Liver (tissue), 9 donors: ENCODE data around the gene KAZN. TPM values are rescaled to one million over a fixed set of nuclear protein-coding genes. Genes with fewer than 3 reads are reported as not detected.

Source experiments
- DNase-seq: peaks from one replicate; pipeline ENCODE4 v3.0.0-alpha.2; 2017; ENCODE audit warnings: low spot score
- H3K27ac ChIP-seq, 2 donors: one replicate each; pipeline ENCODE4 v1.7.0; 2013; ENCODE audit warnings: inconsistent platforms in 2 of 2, low read length in 2 of 2, control low read depth in 1 of 2, low read depth in 1 of 2, mild to moderate bottlenecking in 1 of 2
- H3K27me3 ChIP-seq, 4 donors: one replicate each; pipeline versions ENCODE4 v1.6.1 to v1.7.0; 2013; ENCODE audit warnings: low read length in 3 of 4, inconsistent platforms in 1 of 4, mild to moderate bottlenecking in 1 of 4, moderate library complexity in 1 of 4; ENCODE audit not compliant: control insufficient read depth in 4 of 4, insufficient read depth in 4 of 4
- H3K36me3 ChIP-seq, 4 donors: one replicate each; pipeline versions ENCODE4 v1.6.1 to v1.7.0; 2013; ENCODE audit warnings: low read length in 3 of 4, mild to moderate bottlenecking in 3 of 4, low read depth in 1 of 4, moderate library complexity in 1 of 4; ENCODE audit not compliant: control insufficient read depth in 4 of 4, insufficient read depth in 3 of 4
- H3K4me1 ChIP-seq, 4 donors: one replicate each; pipeline versions ENCODE4 v1.6.1 to v1.7.0; 2013; ENCODE audit warnings: low read length in 3 of 4, mild to moderate bottlenecking in 3 of 4, moderate library complexity in 1 of 4; ENCODE audit not compliant: control insufficient read depth in 4 of 4, insufficient read depth in 4 of 4
- H3K4me3 ChIP-seq, 3 donors: one replicate each; pipeline versions ENCODE4 v1.6.1 to v1.7.0; 2013; ENCODE audit warnings: low read length in 3 of 3, control low read depth in 1 of 3, low read depth in 1 of 3, mild to moderate bottlenecking in 1 of 3
- H3K9ac ChIP-seq, 2 donors: one replicate each; pipeline ENCODE4 v1.7.0; 2013; ENCODE audit warnings: low read length in 2 of 2, mild to moderate bottlenecking in 2 of 2, moderate library complexity in 2 of 2, control low read depth in 1 of 2, low read depth in 1 of 2
- H3K9me3 ChIP-seq, 4 donors: one replicate each; pipeline versions ENCODE4 v1.6.1 to v1.7.0; 2013; ENCODE audit warnings: low read length in 3 of 4; ENCODE audit not compliant: control insufficient read depth in 4 of 4
- ATF3 ChIP-seq: IDR thresholded peaks from 2 replicates; pipeline ENCODE4 v1.6.1; 2016; ENCODE audit warnings: antibody characterized with exemption
- EGR1 ChIP-seq, 2 donors: IDR thresholded peaks; 2 replicates each; pipeline ENCODE4 v1.6.1; 2016 to 2018; ENCODE audit warnings: antibody characterized with exemption in 2 of 2, low read depth in 2 of 2
- FOXA1 ChIP-seq: IDR thresholded peaks from 2 replicates; pipeline ENCODE4 v1.6.1; 2016; ENCODE audit warnings: antibody characterized with exemption
- FOXA2 ChIP-seq: IDR thresholded peaks from 2 replicates; pipeline ENCODE4 v1.6.1; 2016; ENCODE audit warnings: antibody characterized with exemption
- GABPA ChIP-seq, 2 donors: IDR thresholded peaks in 1 of 2; conservative IDR thresholded peaks in 1 of 2; 2 replicates each; pipeline ENCODE4 v1.6.1; 2016; ENCODE audit warnings: antibody characterized with exemption in 2 of 2, mild to moderate bottlenecking in 1 of 2, moderate library complexity in 1 of 2
- HNF4A ChIP-seq, 2 donors: conservative IDR thresholded peaks; 2 replicates each; pipeline ENCODE4 v1.6.1; 2016; ENCODE audit warnings: antibody characterized with exemption in 2 of 2, mild to moderate bottlenecking in 2 of 2
- HNF4G ChIP-seq: IDR thresholded peaks from 2 replicates; pipeline ENCODE4 v1.6.1; 2016; ENCODE audit warnings: antibody characterized with exemption
- MAX ChIP-seq: IDR thresholded peaks from 2 replicates; pipeline ENCODE4 v1.6.1; 2016; ENCODE audit warnings: antibody characterized with exemption
- REST ChIP-seq: IDR thresholded peaks from 2 replicates; pipeline ENCODE4 v1.6.1; 2016; ENCODE audit warnings: antibody characterized with exemption, mild to moderate bottlenecking
- RXRA ChIP-seq, 2 donors: IDR thresholded peaks; 2 replicates each; pipeline ENCODE4 v1.6.1; 2017 to 2018; ENCODE audit warnings: antibody characterized with exemption in 2 of 2, mild to moderate bottlenecking in 1 of 2
- SP1 ChIP-seq: IDR thresholded peaks from 2 replicates; pipeline ENCODE4 v1.6.1; 2018; ENCODE audit warnings: antibody characterized with exemption, mild to moderate bottlenecking
- YY1 ChIP-seq: IDR thresholded peaks from 2 replicates; pipeline ENCODE4 v1.6.1; 2016; ENCODE audit warnings: antibody characterized with exemption, mild to moderate bottlenecking
- ZBTB33 ChIP-seq: IDR thresholded peaks from 2 replicates; pipeline ENCODE4 v1.6.1; 2016; ENCODE audit warnings: antibody characterized with exemption
- WGBS: extraction: QIAGEN DNeasy Blood & Tissue Kit; methylation state at CpG from one replicate; pipeline ENCODE4 v1.1.7; 2013; 5-methylcytosine and 5-hydroxymethylcytosine counted together
- polyA plus RNA-seq, 2 donors: library from polyadenylated mRNA; stranded (reverse) in 1 of 2; unstranded in 1 of 2; fragments of 200-250 nt in 1 of 2; fragments of >200 nt in 1 of 2; fragmentation: Nextera tagmentation in 1 of 2; extraction: Ambion mirVana in 1 of 2; gene quantifications; one replicate each; pipeline versions ENCODE4 v1.2.1 to v1.2.3, GENCODE V29; 2013 to 2015
- total RNA-seq, 2 donors: library from RNA; depleted of rRNA; stranded (reverse); fragments of >200 nt; gene quantifications; one replicate each; pipeline ENCODE4 v1.2.3, GENCODE V29; 2014
- donor health status: healthy.
- donor health status: healthy.
- donor health status: healthy.
- donor health status: healthy.
- donor health status: healthy.

The KAZN gene
- total and polyA plus RNA-seq, 4 donors: 1.9 to 6.9 (median 2.4) TPM

- TF ChIP-seq ATF3: no peak
Observed at GRCh38 chr1:14615549-14616218, 17.2 kb downstream of the KAZN start (continued).

GRCh38 chr1:14616632-14617396, 18.3 kb downstream of the KAZN start:
- Histone ChIP-seq H3K4me1 (no peaks in the 10 kb centered on the region), H3K27ac (no peak overlapping the region), H3K36me3 (no peaks in the 10 kb centered on the region), H3K9me3 (peaks cover 0 to 3% (median 0%) of the 10 kb centered on the region in 4 donors), H3K9ac (no peak overlapping the region), H3K27me3 (peaks cover 0 to 4% (median 0%) of the 10 kb centered on the region in 4 donors), H3K4me3 (no peak overlapping the region)
- 67% methylated on average over 11 of the region's 11 CpGs for WGBS
- no peak for DNase-seq
- TF ChIP-seq HNF4A (conservative IDR thresholded peaks at IDR 0.05): no peak
- TF ChIP-seq MAX: no peak
- no peak for TF ChIP-seq SP1
- no peak for TF ChIP-seq REST
- TF ChIP-seq FOXA2: no peak
- no peak for TF ChIP-seq HNF4G
- TF ChIP-seq RXRA (IDR thresholded peaks at IDR 0.05): no peak
- no peak for TF ChIP-seq GABPA (IDR thresholded peaks at IDR 0.05 in 1 of 2, conservative IDR thresholded peaks at IDR 0.05 in 1 of 2)
- TF ChIP-seq ZBTB33: no peak
- no peak for TF ChIP-seq FOXA1
- TF ChIP-seq ATF3: no peak
- TF ChIP-seq YY1: no peak
- no peak for TF ChIP-seq EGR1 (IDR thresholded peaks at IDR 0.05; ENCODE audit: low read depth in 2 of 2)
